HL-60 (cell line): Measurements from ENCODE around the gene JAGN1.

Source experiments
- DNase-seq, 2 experiments: peaks; one replicate each; pipeline ENCODE4 v3.0.0-alpha.2; 2010 to 2020; ENCODE audit warnings: low read depth in 1 of 2, low spot score in 1 of 2
- H3K27ac ChIP-seq: fragments of 250-450 bp; sonication (Bioruptor Pico); replicated peaks from 2 replicates; pipeline ENCODE4 v1.5.1; 2020; ENCODE audit warnings: mild to moderate bottlenecking, moderate library complexity
- H3K27me3 ChIP-seq: fragments of 250-450 bp; sonication (Bioruptor Pico); 2 replicates; pipeline ENCODE4 v1.5.1; 2021; ENCODE audit warnings: mild to moderate bottlenecking, moderate library complexity; ENCODE audit not compliant: insufficient read depth, poor library complexity, severe bottlenecking
- H3K4me3 ChIP-seq: replicated peaks from 2 replicates; pipeline ENCODE4 v1.5.1; 2011; ENCODE audit warnings: mild to moderate bottlenecking, control low read depth, low read length; ENCODE audit not compliant: insufficient read depth
- GABPA ChIP-seq: IDR thresholded peaks from 2 replicates; pipeline ENCODE4 v1.6.1; 2012; ENCODE audit warnings: low read depth
- POLR2AphosphoS5 ChIP-seq: IDR thresholded peaks from 2 replicates; pipeline ENCODE4 v1.6.1; 2012; ENCODE audit warnings: low read depth
- SPI1 ChIP-seq: IDR thresholded peaks from 2 replicates; pipeline ENCODE4 v1.6.1; 2012; ENCODE audit warnings: low read depth, mild to moderate bottlenecking, borderline replicate concordance
- TF ChIP-seq, protein P1 (sequence below): IDR thresholded peaks from one replicate; pipeline ENCODE4 v1.5.1; 2011; ENCODE audit warnings: low read length, control low read depth, inconsistent platforms; ENCODE audit not compliant: insufficient read depth
- TF ChIP-seq, protein P2 (sequence below): IDR thresholded peaks from 2 replicates; pipeline ENCODE4 v1.6.1; 2012; ENCODE audit warnings: low read depth; ENCODE audit not compliant: insufficient replicate concordance

The JAGN1 gene

DNA sequence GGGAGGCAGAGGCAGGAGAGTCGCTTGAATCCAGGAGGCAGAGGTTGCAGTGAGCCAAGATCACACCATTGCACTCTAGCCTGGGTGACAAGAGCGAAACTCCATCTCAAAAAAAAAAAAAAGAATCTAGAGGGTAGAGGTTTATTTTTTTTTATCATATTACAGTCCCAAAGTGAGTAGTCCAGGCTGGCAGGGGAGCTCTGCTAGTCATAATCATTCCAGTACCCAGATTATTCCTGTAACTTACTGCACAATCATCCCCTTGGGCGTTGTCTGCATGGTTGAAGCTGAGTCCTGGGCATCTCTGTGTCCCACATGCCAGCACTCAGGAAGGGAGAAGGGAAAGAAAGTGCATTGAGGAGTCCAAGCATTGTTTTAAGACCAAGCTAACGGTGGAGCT is 51.8 kb downstream of the JAGN1 start:
- no peak overlapping the region for H3K27ac ChIP-seq
- DNase-seq = no peak
- H3K4me3 ChIP-seq = no peak overlapping the region
- TF ChIP-seq POLR2AphosphoS5 (no peak), SPI1 (no peak), GABPA (no peak)
- TF ChIP-seq, protein P1, sequence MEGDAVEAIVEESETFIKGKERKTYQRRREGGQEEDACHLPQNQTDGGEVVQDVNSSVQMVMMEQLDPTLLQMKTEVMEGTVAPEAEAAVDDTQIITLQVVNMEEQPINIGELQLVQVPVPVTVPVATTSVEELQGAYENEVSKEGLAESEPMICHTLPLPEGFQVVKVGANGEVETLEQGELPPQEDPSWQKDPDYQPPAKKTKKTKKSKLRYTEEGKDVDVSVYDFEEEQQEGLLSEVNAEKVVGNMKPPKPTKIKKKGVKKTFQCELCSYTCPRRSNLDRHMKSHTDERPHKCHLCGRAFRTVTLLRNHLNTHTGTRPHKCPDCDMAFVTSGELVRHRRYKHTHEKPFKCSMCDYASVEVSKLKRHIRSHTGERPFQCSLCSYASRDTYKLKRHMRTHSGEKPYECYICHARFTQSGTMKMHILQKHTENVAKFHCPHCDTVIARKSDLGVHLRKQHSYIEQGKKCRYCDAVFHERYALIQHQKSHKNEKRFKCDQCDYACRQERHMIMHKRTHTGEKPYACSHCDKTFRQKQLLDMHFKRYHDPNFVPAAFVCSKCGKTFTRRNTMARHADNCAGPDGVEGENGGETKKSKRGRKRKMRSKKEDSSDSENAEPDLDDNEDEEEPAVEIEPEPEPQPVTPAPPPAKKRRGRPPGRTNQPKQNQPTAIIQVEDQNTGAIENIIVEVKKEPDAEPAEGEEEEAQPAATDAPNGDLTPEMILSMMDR = no peak
- TF ChIP-seq, protein P2, sequence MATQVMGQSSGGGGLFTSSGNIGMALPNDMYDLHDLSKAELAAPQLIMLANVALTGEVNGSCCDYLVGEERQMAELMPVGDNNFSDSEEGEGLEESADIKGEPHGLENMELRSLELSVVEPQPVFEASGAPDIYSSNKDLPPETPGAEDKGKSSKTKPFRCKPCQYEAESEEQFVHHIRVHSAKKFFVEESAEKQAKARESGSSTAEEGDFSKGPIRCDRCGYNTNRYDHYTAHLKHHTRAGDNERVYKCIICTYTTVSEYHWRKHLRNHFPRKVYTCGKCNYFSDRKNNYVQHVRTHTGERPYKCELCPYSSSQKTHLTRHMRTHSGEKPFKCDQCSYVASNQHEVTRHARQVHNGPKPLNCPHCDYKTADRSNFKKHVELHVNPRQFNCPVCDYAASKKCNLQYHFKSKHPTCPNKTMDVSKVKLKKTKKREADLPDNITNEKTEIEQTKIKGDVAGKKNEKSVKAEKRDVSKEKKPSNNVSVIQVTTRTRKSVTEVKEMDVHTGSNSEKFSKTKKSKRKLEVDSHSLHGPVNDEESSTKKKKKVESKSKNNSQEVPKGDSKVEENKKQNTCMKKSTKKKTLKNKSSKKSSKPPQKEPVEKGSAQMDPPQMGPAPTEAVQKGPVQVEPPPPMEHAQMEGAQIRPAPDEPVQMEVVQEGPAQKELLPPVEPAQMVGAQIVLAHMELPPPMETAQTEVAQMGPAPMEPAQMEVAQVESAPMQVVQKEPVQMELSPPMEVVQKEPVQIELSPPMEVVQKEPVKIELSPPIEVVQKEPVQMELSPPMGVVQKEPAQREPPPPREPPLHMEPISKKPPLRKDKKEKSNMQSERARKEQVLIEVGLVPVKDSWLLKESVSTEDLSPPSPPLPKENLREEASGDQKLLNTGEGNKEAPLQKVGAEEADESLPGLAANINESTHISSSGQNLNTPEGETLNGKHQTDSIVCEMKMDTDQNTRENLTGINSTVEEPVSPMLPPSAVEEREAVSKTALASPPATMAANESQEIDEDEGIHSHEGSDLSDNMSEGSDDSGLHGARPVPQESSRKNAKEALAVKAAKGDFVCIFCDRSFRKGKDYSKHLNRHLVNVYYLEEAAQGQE = no peak
- H3K27me3 ChIP-seq = no peaks in the 10 kb centered on the region

- Histone ChIP-seq H3K27me3 (no peaks in the 10 kb centered on the region), H3K4me3 (no peak overlapping the region), H3K27ac (no peak overlapping the region)
- no peak for DNase-seq
- TF ChIP-seq, protein P2 = no peak
- TF ChIP-seq GABPA = no peak
- TF ChIP-seq POLR2AphosphoS5 = no peak
These were observed 52.7 kb downstream of the JAGN1 start for GRCh38 chr3:9942934-9943690.
